HG02840 (cell line): Measurements from ENCODE around the gene MYMK.

Experiments
- ATAC-seq: cut with Tn5 transposase; IDR thresholded peaks from one replicate; pipeline ENCODE4 v1.9.1; 2021; ENCODE audit warnings: mild to moderate bottlenecking, moderate library complexity, moderate number of reproducible peaks; ENCODE audit not compliant: unreplicated experiment, low FRiP score

The MYMK gene

DNA sequence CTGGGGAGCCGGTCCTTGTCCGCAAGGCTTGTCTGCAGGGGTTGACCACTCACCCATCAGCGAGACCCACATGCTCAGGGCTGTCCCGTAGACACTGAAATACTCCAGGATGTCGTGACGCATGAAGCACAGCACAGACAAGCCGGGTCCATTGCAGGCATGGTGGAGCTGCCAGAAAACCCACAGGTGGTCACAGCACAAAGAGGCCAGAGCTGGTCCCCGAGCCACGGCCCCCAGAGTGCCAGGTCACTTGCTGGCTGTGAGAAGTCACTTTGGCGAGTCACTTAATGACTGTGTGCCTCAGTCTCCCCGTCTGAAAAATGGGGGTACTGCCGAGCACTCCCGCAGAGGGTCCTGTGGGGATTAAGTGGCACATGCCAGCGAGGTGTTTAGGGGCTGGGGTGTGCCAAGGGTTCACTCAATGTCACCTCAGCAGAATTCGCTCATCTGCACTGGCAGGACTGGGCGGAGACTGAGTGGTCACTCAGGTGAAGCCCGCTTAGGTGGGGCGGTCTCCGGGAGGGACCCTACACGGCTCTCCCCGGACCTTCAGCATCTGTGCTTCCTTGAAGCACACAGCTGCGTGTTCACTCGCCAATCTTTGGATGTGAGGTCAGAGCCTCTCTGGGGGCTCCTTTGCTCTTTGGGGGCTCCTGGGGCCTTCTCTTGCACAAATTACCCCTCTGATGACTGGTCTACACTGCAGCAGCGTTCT is 4.5 kb downstream of the MYMK start:
- ATAC-seq = no peak

GRCh38 chr9:133519693-133520092 is 5.1 kb downstream of the MYMK start:
- no peak for ATAC-seq

DNA sequence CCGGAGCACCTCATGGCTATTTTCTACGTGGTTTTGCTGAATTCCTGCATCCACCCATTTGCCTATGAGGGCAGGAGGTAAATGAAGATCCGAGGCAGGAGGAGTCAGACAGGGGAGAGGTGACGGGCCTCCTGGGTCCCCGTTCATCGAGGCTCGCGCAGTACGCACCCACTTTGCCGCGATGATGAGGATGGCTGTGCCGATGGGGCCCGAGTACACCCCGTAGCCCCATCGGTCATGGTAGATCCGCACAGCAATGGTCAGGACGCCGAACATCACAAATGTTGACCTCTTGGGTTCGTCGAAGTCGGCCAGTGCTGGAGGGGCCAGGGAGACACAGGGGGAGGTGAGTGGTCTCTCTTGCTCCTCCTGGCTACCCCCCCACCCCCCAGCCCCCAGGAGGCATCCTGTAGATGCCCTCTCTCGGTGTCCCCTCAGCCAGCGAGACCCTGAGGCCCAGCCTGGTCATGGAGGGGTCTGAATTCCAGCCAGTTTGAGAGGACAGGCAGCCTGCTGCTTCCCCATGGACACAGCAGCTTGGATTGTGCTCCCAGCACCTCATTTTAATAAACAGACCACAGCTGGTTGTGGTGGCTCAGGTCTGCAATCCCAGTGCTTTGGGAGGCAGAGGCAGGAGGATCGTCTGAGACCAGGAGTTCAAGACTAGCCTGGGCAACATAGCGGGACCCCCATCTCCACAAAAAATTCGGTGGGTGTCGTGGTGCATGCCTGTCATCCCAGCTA is 5.9 kb downstream of the MYMK start:
- no peak for ATAC-seq

DNA sequence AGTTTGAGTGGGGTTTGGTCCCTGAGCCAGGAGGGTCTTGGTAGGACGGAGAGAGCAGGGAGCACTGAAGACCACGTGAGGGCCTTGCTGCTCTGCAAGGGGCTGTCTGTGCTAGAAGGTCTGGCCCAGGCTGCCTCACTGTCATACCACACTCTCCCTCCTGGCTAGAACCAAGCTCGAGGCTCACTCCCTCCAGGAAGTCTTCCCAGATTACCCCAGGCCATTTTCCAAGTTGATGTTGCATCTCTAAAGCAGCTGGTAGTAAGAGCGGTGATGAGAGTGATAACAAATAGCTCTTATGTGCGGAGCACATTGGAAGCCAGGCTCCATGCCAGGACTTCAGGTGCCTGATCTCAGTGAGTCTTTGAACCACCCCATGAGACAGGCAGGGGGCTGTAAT is 6.6 kb downstream of the MYMK start:
- no peak for ATAC-seq

GRCh38 chr9:133517711-133518110 is 7.0 kb downstream of the MYMK start:
- ATAC-seq = no peak

GRCh38 chr9:133516961-133517350 is 7.8 kb downstream of the MYMK start:
- ATAC-seq = no peak

GRCh38 chr9:133516256-133516960 is 8.4 kb downstream of the MYMK start:
- no peak for ATAC-seq

- ATAC-seq = no peak
These were observed 9.0 kb downstream of the MYMK start for GRCh38 chr9:133515615-133516255.

DNA sequence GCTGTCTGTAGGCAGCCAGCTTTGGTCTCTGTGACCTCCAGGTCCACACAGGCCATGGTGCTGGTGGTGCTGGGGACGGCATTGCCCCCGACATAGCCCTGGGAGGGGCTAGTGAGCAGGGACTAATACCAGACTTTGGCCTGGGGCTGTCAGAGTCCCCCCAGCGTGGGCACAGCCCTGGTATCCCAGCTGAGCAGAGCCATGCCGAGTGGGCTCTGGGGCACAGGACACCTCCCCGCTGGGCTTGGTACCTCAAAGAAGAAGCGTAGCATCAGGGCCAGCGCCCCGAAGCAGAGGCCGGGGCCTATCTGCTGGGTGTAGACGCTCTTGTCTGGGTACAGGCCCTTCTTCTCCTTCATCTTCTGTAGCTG is 9.5 kb downstream of the MYMK start:
- ATAC-seq = no peak

- ATAC-seq = no peak
These were observed 10.1 kb downstream of the MYMK start for GRCh38 chr9:133514460-133515239.

- no peak for ATAC-seq
These were observed 11.3 kb downstream of the MYMK start for GRCh38 chr9:133513214-133514100.

GRCh38 chr9:133512253-133513213 is 12.2 kb downstream of the MYMK start:
- ATAC-seq = no peak

- no peak for ATAC-seq
These were observed 13.2 kb downstream of the MYMK start for GRCh38 chr9:133511607-133512006.

- no peak for ATAC-seq
These were observed 13.7 kb downstream of the MYMK start for GRCh38 chr9:133510926-133511505.

GRCh38 chr9:133509179-133510083 is 15.3 kb downstream of the MYMK start:
- no peak for ATAC-seq

DNA sequence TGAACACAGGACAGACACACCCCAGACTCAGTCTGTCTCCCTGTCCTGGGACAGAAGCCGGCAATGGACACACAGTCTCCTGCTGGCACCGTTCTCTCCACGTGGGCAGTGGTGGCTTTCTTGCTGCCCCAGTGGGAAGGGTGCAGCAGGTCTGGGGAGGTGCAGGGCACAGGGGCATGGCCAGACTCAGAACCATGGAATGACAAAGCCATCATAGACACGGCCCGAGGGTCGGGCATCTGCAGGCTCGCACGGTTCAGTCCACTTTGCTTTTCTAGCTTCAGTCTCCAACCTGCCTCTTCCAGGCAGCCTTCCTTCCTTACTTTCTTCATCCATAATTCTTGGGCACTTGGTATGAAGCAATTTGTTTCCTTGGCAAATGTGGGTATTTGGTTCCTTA is 16.7 kb downstream of the MYMK start:
- no peak for ATAC-seq
